Activated T-cell treated with anti-CD3 and anti-CD28 coated beads for 24 hours (primary cell): ENCODE data around the gene NIN.

Source experiments
- DNase-seq: peaks from one replicate; pipeline ENCODE4 v3.0.0-alpha.2; 2020; ENCODE audit warnings: low read depth

The NIN gene

DNA sequence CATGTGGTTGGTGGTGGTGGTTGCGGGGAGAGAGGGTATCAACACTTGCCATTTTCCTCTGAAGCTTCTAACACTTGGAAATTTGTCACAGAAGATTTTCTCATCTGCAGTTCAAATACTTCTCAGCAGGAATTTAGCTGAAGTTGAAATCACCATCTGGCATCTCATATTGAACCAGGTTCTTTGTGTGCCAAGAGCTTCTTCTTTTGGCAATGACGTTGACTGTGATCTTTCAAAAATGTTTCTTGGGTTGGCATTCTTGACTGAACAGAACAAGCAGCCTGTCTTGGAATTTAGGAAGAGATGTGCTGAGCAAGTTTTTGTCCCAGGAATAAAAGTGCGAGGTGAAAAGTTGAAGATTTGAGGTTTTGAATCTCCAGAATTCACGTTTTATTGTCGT, 8.7 kb upstream of the NIN start:
- no peak for DNase-seq

DNA sequence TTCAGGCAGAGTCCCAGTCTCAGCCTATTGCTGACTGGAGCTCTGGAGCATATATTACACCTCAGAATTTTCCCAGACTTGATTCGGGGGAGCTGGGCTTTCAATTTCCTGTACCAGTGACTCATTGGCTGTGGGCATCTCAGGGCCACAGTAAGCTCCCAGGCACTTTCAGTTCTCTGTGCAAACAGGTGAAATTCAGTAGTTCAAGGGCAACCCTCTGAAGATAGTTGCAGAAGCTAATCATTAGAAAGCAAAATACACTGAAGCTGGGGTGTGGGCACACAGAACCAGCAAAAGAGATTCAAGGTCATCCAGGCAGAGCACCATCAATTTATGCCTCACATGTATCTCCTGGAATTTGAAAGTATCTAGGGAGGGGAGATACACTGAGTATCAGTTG, 8.1 kb upstream of the NIN start:
- DNase-seq, result no peak

DNA sequence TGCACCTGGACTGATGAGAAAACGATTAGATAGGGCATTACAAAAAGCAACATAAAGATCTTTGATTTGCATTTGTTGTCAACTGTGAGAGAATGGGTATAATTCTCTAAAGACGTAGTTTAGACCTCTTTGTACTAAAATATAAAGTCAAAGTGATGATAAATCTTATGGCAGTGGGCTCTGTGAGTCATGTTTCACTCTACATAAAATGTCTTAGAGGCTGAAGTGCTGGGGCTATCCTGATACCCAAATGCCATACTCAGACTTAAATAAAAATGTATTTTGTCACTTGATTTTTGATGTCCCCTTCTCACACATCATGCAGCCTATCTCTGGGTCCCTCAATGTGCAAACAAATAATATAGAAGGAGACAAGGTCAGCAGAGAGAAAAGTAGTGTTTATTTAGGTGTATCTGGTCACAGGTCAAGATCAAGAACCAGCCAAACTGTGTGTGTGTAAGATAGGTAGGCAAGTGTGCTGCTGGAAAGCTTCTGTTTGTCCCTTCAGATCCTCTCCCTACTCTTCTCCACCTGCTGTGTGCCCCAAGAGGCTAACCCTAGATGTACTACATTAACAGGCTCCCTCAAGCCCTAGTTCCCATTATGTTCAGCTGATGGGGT, 7.0 kb upstream of the NIN start:
- DNase-seq, result no peak

DNA sequence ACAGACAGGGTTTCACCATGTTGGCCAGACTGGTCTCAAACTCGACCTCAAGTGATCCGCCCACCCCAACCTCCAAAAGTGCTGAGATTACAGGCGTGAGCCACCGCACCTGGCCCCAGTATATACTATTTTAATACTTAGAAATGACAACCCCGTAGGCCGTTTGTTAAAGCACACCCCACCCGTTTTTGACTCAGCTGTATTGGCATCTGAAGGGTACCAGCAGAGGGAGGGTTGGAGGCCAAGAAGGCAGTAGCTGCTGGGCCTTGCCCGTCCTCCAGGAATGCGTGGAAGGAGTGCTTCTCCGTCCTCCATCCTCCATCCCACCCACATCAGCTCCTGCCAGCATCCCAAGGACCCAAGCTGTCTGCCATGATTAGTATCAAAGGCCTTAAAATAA, 6.3 kb upstream of the NIN start:
- DNase-seq, result no peak

DNA sequence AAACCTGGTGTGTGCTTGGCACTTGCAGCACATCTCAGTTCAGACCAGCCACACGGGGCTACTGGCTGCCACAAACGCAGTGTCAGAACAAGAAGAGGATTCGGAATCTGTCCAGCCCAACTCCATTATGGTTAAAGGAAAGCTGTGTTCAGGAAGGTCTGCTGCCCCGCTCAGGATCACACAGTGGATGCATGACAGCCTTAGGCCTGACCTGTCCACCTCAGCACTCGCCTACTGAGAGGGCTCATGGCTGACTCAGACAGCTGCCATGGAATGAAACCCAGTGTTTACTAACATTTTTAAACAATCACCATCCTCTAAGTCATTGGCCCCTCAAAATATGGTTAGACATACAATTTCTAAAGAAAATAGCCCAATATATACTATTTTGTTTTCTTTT, 5.6 kb upstream of the NIN start:
- no peak for DNase-seq

DNA sequence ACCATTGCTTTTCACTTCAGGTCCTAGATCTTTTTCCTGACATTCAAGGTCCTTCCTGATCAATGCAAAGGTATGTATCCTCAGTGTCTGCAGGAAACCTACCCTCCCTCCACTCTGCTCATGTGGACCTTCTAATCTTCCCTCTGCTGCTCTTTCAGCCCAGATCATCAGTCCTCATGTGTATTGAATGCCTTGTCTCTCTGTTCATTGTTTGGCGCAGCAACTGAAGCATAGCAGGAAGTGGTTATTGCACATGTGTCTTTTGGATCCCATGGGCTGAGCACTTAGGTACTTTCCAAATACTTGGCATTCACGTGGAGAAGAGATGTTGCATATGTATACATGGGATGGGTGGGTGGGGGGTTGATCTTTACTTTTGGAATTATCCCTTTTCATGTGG, 4.3 kb upstream of the NIN start:
- no peak for DNase-seq

DNA sequence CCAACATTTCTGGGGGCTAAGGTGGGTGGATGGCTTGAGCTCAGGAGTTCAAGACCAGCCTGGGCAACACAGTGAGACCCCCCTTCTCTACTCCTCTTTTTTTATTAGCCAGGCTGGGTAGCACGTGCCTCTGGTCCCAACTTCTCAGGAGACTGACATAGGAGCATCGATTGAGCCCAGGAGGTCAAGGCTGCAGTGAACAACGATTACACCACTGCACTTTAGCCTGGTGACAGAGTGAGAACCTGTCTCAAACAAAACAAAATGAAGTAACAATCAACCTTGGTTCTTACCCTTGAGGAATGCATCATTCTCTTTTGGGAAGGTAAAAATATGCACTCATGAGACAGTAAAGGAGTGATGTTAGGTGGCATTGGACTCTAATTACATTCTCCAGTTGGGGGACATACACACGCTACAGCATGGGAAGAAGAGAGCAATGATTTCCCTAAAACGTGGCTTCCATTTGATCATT, 3.9 kb upstream of the NIN start:
- no peak for DNase-seq

DNA sequence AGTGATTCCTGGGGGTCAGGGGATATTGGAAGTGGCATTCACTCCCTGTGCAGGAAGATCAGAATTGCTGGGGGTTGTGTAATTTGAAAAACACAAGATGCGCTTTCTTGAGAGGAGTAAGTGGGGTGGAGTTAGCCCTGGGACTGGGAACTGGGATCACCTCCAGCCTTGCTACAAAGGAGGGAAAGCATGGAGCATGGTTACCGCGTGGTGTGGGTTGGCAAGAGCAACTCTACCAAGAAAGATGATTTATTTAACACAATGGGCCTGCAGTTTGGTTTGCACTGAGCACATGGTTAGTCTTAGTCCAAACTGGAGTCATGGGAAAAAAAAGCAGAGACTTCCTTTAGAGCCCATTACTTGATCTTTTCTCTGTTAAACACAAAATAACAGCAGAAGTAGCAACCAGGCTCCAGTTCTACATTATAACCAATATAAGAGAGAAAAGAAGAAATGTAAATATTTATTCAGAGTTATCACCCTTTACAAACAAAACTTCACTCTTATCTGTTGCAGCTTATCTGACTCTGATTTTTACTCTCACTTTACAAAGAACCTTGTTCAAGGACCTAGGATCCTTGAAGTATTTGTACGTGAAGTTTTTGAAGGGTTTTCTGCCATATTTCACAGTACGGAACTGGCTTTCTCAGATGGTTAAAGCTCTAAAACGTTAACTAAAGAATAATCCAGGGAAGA, 2.1 kb upstream of the NIN start:
- no peak for DNase-seq

DNA sequence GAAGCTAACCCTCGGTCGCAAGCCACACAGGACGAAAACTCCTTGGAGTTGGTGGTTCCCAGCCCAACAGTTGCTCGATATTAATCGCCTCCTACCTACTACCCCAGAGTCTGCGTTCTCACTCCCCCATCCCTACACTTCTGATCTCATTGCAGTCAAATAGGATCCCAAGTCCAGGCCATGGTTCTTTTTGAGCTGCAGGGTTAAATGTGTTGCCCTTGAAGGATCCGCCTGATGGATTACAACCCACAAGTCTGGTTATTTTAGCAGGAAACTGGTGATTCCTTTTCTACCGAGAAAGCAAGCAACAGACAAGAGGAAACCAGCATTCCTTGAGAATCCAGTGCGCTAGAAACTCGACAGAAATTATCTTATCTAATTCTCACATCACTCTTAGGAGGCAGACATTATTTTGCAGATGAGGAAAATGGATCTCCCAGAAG, 785 bp upstream of the NIN start:
- DNase-seq, result no peak

DNA sequence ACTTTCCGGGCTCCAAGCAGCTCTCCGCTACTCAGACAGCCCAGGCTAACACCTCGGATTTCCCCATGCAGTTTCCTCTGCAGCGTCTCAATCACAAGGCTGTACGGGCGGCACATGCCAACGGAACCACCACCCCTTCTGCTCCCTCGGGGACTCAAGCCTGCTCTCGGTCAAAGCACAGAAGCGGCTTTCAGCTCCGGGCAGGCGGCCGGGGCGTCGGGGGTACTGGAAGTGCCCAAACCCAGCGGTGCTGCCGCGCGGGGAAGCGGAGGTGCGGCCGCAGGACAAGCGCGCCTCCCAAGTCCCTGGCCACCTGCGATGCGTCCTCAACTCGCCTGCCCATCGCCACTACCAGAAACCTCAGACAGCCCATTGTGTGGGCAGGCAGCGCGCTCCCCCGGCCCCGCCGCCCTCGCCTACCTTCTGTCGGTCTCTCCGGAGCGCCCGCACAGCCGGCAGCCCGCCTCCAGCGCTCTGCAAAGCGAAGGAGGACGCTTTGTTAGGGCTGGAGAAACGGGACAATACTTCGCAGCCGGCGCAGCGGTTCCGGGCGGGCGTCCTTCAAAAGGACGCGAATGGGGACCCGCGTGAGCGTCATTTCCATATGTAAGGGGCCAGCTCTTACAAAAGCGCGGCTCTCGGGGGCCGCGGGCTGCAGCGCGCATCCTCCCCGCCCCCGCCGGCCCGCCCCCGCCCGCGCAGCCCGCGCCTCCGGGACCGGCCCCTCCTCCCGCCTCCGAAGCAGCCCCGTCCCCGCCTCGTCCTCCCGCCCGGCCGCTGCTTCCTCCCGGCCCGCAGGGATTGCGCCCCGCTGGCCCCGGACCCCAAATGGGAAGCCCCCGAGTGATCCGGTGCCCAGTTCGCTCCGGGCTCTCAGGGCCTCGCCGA, 674 bp downstream of the NIN start:
- peak; percentile 51 for DNase-seq

DNA sequence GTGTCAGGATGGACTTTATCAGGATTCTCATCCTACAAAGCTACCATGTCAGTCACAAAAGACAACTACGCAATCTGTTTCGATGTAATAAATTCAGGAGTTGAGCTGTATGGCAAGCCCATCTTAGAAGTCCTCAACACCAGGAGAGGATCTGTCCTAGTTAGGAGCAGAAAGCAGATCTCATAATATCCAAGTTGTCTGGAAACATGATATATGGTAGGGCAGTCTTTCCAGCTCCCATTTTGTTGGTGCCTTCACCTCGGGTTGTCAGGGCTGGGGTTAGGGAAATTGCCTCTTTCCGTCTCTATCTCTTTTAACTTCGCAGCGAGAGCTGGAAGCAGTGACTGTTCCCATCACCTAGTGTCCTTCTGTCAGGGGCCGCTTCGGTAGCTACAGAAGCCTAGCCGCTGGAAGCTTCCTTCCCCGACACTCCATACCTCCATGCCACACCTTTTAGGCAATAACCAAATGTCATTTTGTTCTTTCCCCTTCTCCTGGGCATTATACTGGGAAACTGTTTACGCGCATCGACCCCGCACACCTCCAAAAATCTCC, 1.4 kb downstream of the NIN start:
- DNase-seq, result no peak

DNA sequence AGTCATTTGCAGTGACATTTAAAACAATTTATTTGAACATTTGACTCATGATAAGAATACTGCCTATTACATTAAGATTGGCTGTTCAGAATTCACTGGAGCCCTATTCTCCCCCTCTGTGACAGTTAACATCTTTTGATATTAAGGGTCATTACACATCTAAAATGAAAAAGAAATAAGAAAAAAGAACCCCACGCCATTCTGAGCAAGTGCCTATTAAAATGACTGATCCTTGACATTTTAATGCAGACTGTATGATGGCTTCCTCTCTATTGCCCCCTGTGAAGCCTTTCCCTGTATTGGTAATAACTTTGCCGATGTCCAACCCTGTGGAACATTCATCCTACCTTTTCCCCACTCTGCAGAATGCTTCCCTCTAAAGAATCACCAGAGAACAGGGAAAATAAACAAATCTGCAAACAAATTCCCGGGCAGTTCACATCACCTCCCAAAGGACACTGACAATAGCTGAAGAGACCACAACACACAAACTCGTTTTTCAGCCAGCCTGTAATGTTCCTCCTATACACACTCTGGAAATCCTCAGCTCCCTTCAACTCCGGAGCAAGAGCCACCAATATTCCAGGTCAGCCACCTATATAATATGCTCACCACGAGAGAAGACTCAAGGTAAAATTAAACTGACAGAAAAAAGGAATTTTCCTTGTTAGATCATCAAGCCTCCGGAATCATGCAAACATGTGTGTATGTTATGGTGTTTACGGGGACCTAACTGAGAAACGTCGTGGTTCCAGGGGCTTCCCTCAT, 2.1 kb downstream of the NIN start:
- DNase-seq, result no peak

DNA sequence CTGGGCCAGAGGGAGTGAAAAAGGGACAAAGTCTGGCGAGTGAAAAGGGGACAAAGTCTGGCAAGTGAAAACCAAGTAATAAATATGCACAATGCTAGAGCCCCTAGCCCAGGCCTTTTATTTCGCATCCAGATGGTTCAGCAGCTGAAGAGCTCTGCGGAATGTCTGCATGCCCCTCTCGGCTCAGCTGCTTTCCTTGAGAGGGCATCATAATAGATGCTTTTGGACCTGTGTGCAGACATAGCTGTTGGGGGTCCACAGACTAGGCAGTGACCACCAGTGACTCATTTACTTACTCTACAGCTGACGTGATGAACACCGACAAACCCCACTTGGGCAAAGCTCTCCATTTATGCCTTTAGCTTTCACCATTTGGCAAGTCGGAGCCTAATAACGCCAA, 4.3 kb downstream of the NIN start:
- DNase-seq, result no peak

DNA sequence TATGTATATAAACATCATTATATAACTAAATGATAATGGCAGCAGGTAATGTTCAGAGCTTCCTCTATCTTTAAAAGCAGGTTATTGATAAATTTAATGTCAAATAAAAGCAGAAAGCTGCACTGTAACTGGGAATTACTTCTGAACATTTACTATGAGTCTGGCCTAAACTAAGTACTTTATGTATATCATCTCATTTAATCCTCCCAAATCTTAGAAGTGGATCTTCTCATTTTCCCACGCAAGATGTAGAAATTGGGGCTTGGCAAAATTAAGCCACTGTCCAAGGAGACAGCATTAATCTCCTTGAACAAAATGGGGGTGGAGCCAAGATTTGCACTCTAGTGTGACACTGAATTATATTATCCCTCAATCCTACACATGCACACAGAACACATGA, 5.7 kb downstream of the NIN start:
- DNase-seq, result no peak

DNA sequence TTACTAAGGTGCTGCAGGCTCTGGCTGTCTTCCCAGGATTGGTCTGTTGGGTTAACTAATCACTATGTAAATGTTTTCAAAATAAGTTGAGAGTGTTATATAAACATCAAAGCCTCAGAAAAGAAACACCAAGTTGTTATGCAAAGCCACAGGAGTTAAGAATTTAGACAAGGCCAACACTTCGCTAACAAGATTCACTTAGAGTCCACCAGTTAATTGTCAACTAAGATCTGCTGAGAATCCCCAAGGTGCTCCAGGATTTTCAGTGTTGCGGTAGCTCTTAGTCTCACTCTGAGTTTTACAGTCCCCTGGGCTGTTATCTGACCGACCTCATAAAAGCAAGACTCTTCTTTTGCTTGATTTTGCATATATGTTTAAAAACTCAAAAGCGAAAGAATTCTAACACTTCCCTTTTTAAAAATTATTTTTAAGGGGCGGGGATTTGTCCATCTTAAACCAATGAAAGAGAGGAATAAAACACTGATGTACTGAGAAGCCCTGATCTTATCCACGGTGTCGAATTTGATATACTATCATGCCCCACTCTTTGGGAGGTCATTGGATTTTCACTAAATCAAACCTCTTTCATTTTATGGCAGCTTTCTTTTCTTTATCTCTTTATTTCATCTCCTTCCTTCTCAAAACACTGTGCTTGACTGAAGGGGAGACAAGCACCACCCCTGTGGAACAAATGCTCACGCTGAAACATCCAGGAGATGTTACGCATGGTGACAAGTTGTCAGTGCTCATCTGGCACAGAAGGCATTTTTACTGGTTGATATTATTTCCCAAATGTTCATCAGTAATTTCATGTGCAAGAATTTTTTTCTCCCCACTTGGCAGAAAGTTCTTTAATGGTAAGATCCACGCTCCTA, 7.0 kb downstream of the NIN start:
- DNase-seq, result no peak

DNA sequence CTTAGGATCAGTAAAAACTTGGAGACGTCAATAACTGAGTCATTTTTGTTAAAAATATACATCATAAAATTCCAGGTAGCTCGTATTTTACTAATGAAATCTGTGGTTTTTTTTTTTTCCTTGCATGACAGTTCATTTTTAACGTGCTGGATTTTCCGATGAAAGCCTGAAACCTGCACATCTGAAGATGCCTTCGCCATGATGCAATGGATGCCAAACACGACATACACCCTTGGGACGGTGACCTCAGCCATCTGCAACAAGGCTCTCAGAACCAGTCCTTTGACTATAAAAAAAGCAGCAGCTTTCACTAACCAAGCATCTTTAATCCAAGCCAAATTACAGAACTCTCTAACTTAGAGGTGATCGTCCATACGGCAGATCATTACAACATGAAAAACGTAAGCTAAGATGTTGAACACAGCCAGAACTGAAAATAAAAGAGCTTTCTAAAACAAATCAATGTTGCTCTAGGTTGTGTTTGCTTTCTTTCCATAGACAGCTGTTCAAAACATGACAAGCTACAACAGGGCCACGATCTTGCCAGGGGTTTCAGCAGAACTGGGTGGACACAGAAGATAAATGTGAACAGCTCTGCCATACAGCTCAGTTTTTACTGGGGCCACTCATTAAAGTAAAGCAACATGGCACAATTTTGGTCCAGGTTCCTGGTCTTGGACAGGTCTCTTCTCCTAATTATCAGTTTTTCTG, 7.8 kb downstream of the NIN start:
- no peak for DNase-seq

DNA sequence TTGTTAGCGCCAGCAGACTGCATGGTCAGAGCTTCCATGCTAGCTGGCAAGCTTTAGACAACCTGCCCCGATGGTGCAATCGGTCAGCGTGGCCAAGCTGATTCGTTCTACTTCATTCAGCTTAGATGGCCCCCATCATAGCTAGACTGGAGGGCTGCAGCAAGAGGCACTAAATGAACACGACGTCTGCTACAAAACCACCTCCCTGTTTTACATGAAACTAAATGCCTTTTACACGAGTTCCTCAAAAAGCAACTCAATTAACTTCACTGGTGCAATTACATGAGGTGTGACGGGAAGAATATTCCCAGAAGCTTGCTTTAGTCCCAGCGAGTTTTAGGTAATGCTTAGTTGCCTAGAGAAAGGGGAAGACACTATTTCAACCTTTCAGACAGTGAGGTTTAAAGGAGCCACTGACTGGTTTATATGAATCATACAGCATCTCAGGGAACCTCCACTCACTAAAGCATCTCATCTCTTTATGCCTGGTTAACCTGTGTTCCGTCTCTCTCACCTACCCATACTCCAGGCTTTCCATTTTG, 8.4 kb downstream of the NIN start:
- no peak for DNase-seq

DNA sequence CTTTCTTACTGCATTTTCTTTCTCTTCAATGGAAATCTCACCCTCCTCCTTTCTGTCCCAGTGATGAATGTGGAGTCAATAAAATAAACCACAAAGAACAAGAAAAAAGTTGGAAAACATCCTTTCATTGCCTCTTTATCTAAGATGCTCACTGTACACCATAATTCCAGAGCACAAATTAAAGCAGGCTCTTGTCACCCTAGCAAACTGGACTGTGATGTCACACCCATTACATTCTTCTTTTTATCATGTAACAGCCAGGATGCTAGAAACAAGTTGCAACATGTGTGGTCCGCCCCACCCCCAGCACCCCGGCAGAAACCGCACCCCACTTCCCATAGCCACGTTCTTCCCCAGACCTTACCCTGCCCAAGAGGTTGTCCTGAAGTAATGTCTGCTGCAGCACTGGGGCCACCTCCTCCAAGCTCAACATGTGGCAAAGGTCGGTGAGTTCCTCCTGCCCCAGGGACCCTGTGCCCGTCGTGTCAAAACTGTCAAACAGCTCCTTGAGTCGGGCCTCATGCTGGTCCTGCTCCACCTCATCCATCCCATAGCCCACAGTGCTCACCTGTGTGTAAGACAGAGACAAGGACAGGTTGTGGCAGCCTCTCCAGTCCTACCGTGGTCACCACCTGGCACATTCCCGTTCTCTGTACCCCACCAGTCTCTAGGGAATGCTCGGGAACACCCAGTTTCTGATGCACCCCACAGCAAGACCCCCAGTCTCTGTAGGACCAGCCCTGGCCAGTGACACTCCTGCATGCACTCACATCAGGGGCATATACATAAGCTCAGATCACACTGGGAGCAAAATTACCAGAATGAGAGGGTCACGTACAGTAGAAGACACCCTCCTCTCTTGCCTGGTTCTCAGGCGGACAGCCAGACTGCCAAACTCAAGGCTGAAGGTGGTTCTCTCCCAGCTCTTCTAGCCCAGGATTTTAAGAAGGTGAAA, 9.2 kb downstream of the NIN start:
- no peak for DNase-seq
